B cell (primary cell): Measurements from ENCODE around the gene KLHL33.

Source experiments
- EZH2 ChIP-seq: IDR thresholded peaks from 2 replicates; pipeline ENCODE4 v1.6.1; 2012; ENCODE audit warnings: borderline replicate concordance, low read depth, mild to moderate bottlenecking, moderate library complexity, low read length; ENCODE audit not compliant: insufficient read depth, poor library complexity, severe bottlenecking
- TF ChIP-seq, protein P1 (sequence below): fragments of 200-600 bp; IDR thresholded peaks from one replicate; pipeline ENCODE4 v1.8.0; 2022; ENCODE audit warnings: antibody characterized with exemption, mild to moderate bottlenecking

DNA sequence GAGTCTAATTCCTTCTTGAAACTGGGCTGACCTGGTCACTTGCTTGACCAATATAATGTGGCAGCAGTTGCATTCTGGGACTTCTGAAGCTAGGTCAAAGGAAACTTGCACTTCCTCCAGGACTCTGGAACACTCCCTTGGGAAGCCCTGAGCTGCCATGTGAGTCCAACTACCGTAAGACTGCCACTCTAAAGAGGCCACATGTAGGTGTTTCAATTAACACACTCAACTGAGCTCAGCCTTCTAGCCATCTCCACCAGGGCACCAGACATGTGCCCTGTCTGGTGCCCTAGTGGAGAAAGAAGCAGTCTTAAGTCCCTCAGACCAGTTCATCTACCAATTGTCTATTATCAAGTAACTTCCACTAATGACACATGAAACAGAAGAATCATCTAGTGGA lies 16.5 kb downstream of the KLHL33 start:
- TF ChIP-seq, protein P1, sequence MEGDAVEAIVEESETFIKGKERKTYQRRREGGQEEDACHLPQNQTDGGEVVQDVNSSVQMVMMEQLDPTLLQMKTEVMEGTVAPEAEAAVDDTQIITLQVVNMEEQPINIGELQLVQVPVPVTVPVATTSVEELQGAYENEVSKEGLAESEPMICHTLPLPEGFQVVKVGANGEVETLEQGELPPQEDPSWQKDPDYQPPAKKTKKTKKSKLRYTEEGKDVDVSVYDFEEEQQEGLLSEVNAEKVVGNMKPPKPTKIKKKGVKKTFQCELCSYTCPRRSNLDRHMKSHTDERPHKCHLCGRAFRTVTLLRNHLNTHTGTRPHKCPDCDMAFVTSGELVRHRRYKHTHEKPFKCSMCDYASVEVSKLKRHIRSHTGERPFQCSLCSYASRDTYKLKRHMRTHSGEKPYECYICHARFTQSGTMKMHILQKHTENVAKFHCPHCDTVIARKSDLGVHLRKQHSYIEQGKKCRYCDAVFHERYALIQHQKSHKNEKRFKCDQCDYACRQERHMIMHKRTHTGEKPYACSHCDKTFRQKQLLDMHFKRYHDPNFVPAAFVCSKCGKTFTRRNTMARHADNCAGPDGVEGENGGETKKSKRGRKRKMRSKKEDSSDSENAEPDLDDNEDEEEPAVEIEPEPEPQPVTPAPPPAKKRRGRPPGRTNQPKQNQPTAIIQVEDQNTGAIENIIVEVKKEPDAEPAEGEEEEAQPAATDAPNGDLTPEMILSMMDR: no peak
- no peak for TF ChIP-seq EZH2
